Measurements from ENCODE around the gene ZIM2.

ZIM2 gene

DNA sequence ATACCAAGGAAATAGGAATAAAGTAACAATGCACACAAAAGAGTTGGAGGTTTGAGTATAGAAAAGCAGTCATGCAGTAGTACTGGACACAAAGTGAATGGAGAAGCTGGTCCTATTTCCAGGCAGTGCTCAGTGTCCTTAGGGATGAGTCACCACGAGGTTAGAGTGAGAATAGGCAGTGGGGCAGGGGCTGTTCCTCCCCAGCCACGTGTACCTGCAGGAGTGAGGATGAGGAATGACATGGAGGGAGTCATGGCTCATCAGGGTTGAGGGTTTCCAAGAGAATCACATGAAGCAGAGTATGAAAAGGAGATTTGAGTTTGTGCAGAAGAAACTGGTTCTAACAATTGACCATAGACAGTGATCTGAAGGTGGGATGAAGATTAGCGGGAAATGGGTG lies 94.2 kb downstream of the ZIM2 start:
- Histone ChIP-seq H3K9me3 (ENCODE audit: control insufficient read depth, low read length) (peaks cover 56% of the 10 kb centered on the region), H3K4me3 (ENCODE audit: extremely low read depth, insufficient read depth, low read length, poor library complexity, severe bottlenecking) (no peak overlapping the region), H3K36me3 (ENCODE audit: control insufficient read depth, insufficient read depth, low read length) (no peaks in the 10 kb centered on the region), H3K4me1 (ENCODE audit: control insufficient read depth, insufficient read depth, low read length, poor library complexity, severe bottlenecking) (no peaks in the 10 kb centered on the region), H3K27ac (ENCODE audit: low read depth, low read length, severe bottlenecking) (no peak overlapping the region)
- WGBS, 2 experiments (ENCODE audit: insufficient coverage in 2 of 2), result 26 to 27% methylated on average over 3 of the region's 3 CpGs

DNA sequence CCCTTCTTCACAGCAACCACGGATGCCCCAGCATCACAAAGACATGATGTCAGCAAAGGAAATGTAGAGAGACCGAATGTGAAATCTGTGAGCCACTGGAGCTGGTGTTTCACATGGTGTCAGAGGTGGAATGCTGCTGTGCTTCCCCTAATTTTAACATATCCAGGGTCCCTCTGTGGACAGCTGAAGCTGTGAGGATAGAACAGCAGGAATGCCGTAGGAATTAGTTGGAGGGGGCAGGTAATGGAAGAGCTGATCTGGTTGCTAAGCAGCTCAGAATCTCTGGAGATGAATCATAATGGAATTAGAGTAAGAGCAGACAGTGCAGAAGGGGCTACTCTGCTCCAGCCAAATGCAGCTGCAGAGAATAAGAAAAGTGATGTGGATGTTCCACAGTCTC lies 100.0 kb downstream of the ZIM2 start:
- 57 to 60% methylated on average over 2 of the region's 3 CpGs for WGBS, 2 experiments (ENCODE audit: insufficient coverage in 2 of 2)
- no peaks in the 10 kb centered on the region for H3K36me3 ChIP-seq (ENCODE audit: control insufficient read depth, insufficient read depth, low read length)
- H3K4me1 ChIP-seq (ENCODE audit: control insufficient read depth, insufficient read depth, low read length, poor library complexity, severe bottlenecking), result no peaks in the 10 kb centered on the region
- no peak overlapping the region for H3K27ac ChIP-seq (ENCODE audit: low read depth, low read length, severe bottlenecking)
- H3K9me3 ChIP-seq (ENCODE audit: control insufficient read depth, low read length), result peaks cover 59% of the 10 kb centered on the region
- no peak overlapping the region for H3K4me3 ChIP-seq (ENCODE audit: extremely low read depth, insufficient read depth, low read length, poor library complexity, severe bottlenecking)

DNA sequence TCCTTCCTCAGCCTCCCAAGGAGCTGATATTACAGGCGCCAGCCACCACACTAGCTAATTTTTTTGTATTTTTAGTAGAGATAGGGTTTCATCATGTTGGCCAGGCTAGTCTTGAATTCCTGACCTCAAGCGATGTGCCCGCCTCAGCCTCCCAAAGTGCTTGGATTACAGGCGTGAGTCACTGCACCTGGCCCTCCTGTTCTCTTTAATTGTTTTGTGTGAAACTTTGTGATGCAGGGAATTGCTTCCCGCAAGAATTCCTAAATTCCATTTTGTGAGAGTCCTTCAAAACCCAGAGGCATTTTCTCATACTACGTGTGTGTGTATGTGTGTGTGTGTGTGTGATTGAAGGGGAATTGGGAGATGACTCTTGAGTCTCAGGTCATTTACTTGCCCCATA lies 104.0 kb downstream of the ZIM2 start:
- H3K9me3 ChIP-seq (ENCODE audit: control insufficient read depth, low read length), result peaks cover 66% of the 10 kb centered on the region
- H3K27ac ChIP-seq (ENCODE audit: low read depth, low read length, severe bottlenecking), result no peak overlapping the region
- H3K4me3 ChIP-seq (ENCODE audit: extremely low read depth, insufficient read depth, low read length, poor library complexity, severe bottlenecking), result no peak overlapping the region
- 80 to 90% methylated on average over 1 to 3 of the region's 6 CpGs for WGBS, 2 experiments (ENCODE audit: insufficient coverage in 2 of 2)
- no peaks in the 10 kb centered on the region for H3K36me3 ChIP-seq (ENCODE audit: control insufficient read depth, insufficient read depth, low read length)
- no peaks in the 10 kb centered on the region for H3K4me1 ChIP-seq (ENCODE audit: control insufficient read depth, insufficient read depth, low read length, poor library complexity, severe bottlenecking)

DNA sequence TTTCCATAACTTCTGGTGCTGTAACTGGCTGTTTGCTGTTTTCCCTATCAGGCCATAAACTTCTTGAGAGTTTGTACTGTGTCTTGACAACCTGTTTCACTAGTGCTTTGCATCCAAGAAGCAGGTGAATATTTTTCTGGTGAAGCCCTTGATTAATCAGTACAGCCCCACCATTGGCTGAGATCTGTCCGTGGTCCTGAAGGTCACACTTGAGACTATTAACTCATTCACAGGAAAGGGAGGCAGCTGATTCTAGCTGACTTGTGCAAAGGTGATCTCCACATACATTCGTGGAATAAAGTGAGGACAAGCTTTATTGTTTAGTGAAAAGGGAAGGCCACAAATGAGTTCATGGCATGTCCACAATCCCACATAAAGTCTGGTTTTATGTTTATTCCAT lies 107.5 kb downstream of the ZIM2 start:
- Histone ChIP-seq H3K9me3 (ENCODE audit: control insufficient read depth, low read length) (peaks cover 55% of the 10 kb centered on the region), H3K27ac (ENCODE audit: low read depth, low read length, severe bottlenecking) (no peak overlapping the region), H3K4me1 (ENCODE audit: control insufficient read depth, insufficient read depth, low read length, poor library complexity, severe bottlenecking) (no peaks in the 10 kb centered on the region), H3K36me3 (ENCODE audit: control insufficient read depth, insufficient read depth, low read length) (no peaks in the 10 kb centered on the region), H3K4me3 (ENCODE audit: extremely low read depth, insufficient read depth, low read length, poor library complexity, severe bottlenecking) (no peak overlapping the region)
- WGBS, 2 experiments (ENCODE audit: insufficient coverage in 2 of 2), result 33 to 50% methylated on average over 1 of the region's 2 CpGs

DNA sequence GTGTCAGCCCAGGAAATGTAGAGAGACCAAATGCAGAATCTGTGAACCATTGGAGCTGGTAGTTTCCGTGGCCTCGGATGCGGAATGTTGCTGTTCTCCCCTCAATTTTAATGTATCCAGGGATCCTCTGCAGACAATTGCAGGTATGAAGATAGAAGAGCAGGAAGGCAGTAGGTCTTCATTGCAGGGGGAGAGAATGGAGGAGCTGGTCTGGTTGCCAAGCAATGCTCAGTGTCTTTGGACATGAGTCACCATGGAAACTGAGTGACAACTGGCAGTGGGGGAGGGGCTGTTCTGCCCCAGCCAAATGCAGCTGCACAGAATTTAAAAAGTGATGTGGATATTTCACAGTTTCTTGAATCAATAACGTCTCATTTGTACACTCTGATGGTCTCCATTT lies 112.8 kb downstream of the ZIM2 start:
- Histone ChIP-seq H3K36me3 (ENCODE audit: control insufficient read depth, insufficient read depth, low read length) (no peaks in the 10 kb centered on the region), H3K27ac (ENCODE audit: low read depth, low read length, severe bottlenecking) (no peak overlapping the region), H3K4me3 (ENCODE audit: extremely low read depth, insufficient read depth, low read length, poor library complexity, severe bottlenecking) (no peak overlapping the region), H3K9me3 (ENCODE audit: control insufficient read depth, low read length) (peaks cover 63% of the 10 kb centered on the region), H3K4me1 (ENCODE audit: control insufficient read depth, insufficient read depth, low read length, poor library complexity, severe bottlenecking) (no peaks in the 10 kb centered on the region)
- WGBS, 2 experiments (ENCODE audit: insufficient coverage in 2 of 2), result 83 to 100% methylated on average over 2 of the region's 4 CpGs

DNA sequence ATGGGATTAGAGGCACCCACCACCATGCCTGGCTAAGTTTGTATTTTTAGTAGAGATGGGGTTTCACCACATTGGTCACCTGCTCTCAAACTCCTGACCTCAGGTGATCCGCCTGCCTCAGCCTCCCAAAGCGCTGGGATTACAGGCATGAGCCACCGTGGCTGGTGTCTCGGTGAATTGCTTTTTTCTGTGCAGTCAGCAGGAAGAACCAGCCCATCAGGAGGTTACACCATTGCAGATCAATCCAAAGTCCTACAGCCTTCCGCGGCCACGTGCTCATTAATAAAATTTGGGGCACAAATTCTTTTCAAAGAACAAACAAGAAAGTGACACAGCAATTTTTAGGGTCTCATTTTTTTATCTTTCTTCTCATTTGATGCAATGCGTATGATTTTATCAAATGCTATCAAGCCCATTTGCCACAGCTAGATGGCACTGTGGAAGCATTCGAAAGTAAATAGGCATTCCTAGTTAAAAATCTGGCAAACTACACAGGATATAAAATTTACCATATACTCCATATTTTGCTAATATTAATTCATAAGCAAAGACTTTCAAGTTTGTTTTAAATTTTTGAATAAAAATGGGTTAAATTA lies 114.6 kb downstream of the ZIM2 start:
- Histone ChIP-seq H3K36me3 (ENCODE audit: control insufficient read depth, insufficient read depth, low read length) (no peaks in the 10 kb centered on the region), H3K4me1 (ENCODE audit: control insufficient read depth, insufficient read depth, low read length, poor library complexity, severe bottlenecking) (no peaks in the 10 kb centered on the region), H3K9me3 (ENCODE audit: control insufficient read depth, low read length) (peaks cover 64% of the 10 kb centered on the region), H3K27ac (ENCODE audit: low read depth, low read length, severe bottlenecking) (no peak overlapping the region), H3K4me3 (ENCODE audit: extremely low read depth, insufficient read depth, low read length, poor library complexity, severe bottlenecking) (no peak overlapping the region)
- WGBS, 2 experiments (ENCODE audit: insufficient coverage in 2 of 2), result 76 to 79% methylated on average over 8 of the region's 9 CpGs
